Right kidney (tissue), 9 donors: Measurements from ENCODE around the gene KIF21B.

Experiments used
- DNase-seq: peaks from one replicate; pipeline ENCODE4 v3.0.0-alpha.2; 2016
- long read RNA-seq, 8 donors: transcript quantifications; one replicate each; lab custom pipeline, GENCODE V29; 2026

KIF21B gene
- long read RNA-seq, donor 1: 0 reads
- long read RNA-seq, donor 2: 0 reads
- long read RNA-seq, donor 3: 0 reads
- long read RNA-seq, donor 4: 0 reads
- long read RNA-seq, donor 5: 0 reads
- long read RNA-seq, donor 6: 0 reads
- long read RNA-seq, donor 7: 0 reads
- long read RNA-seq, donor 8: 0 reads

- DNase-seq: no peak
Measured at GRCh38 chr1:201023517-201023902, at the start of gene KIF21B. KIF21B (minus strand) TSS chr1:201023714; CDS start chr1:201023383, 331 bp downstream.

GRCh38 chr1:201072922-201073321, 49.4 kb upstream of the KIF21B start:
- DNase-seq: no peak

GRCh38 chr1:201072149-201072548, 48.6 kb upstream of the KIF21B start:
- DNase-seq: no peak

- no peak for DNase-seq
Measured at GRCh38 chr1:201069636-201070035, 46.1 kb upstream of the KIF21B start.

- DNase-seq: no peak
Measured at GRCh38 chr1:201068976-201069375, 45.5 kb upstream of the KIF21B start.

GRCh38 chr1:201066986-201067385, 43.5 kb upstream of the KIF21B start:
- no peak for DNase-seq

GRCh38 chr1:201065686-201066085, 42.2 kb upstream of the KIF21B start:
- DNase-seq: no peak

- no peak for DNase-seq
Measured at GRCh38 chr1:201064806-201065205, 41.3 kb upstream of the KIF21B start.

- no peak for DNase-seq
Measured at GRCh38 chr1:201063145-201063544, 39.6 kb upstream of the KIF21B start.

GRCh38 chr1:201062511-201063091, 39.1 kb upstream of the KIF21B start:
- DNase-seq: no peak

GRCh38 chr1:201061886-201062285, 38.4 kb upstream of the KIF21B start:
- no peak for DNase-seq

- DNase-seq: no peak
Measured at GRCh38 chr1:201061049-201061448, 37.5 kb upstream of the KIF21B start.

- DNase-seq: no peak
Measured at GRCh38 chr1:201060586-201060985, 37.1 kb upstream of the KIF21B start.

- no peak for DNase-seq
Measured at GRCh38 chr1:201059871-201060555, 36.5 kb upstream of the KIF21B start.

GRCh38 chr1:201059401-201059800, 35.9 kb upstream of the KIF21B start:
- DNase-seq: no peak

- DNase-seq: no peak
Measured at GRCh38 chr1:201054091-201054543, 30.6 kb upstream of the KIF21B start.

- no peak for DNase-seq
Measured at GRCh38 chr1:201053155-201053860, 29.8 kb upstream of the KIF21B start.

- DNase-seq: no peak
Measured at GRCh38 chr1:201051399-201051798, 27.9 kb upstream of the KIF21B start.

- DNase-seq: no peak
Measured at GRCh38 chr1:201050515-201051277, 27.2 kb upstream of the KIF21B start.

GRCh38 chr1:201049248-201049831, 25.8 kb upstream of the KIF21B start:
- DNase-seq: no peak

- no peak for DNase-seq
Measured at GRCh38 chr1:201048521-201048920, 25.0 kb upstream of the KIF21B start.

- DNase-seq: no peak
Measured at GRCh38 chr1:201044119-201044518, 20.6 kb upstream of the KIF21B start.
